HCT116 (cell line): Measurements from ENCODE around the gene FAM228B. TPM values are rescaled to one million over a fixed set of nuclear protein-coding genes. Genes with fewer than 3 reads are reported as not detected.

Experiments used
- ATAC-seq: fragments of 200-7000 bp; cut with Tn5 transposase; 2 replicates; pipeline ENCODE4 v1.9.1; 2020; ENCODE audit warnings: mild to moderate bottlenecking, moderate library complexity
- BruUV-seq: library from RNA; stranded (reverse); fragments of 400-500 nt; replicated peaks from 2 replicates; lab custom pipeline; 2021; lab: Mats Ljungman, UMichigan
- CTCF ChIA-PET: fragments of 300-600 bp; sonication (Branson Sonifier 250); formaldehyde crosslinking; loops from one replicate; lab custom pipeline; 2021; ENCODE audit warnings: antibody characterized with exemption; lab: Charles Lee
- POLR2A ChIA-PET: fragments of 300-600, 350-600 bp; sonication (Branson Sonifier 250); formaldehyde crosslinking; loops from one replicate; lab custom pipeline; 2021; ENCODE audit warnings: antibody characterized with exemption; lab: Charles Lee
- RAD21 ChIA-PET, 2 experiments: fragments of 300-600 bp; sonication (Branson Sonifier 250); formaldehyde crosslinking; loops; one replicate each; lab custom pipeline; 2023; ENCODE audit warnings: low total read pairs in 2 of 2; ENCODE audit not compliant: uncharacterized antibody in 2 of 2, unreplicated experiment in 2 of 2, low non-redundant PET in 1 of 2; lab: Charles Lee
- DNase-seq: peaks from one replicate; pipeline ENCODE4 v3.0.0-alpha.2; 2010; ENCODE audit warnings: low read depth, low spot score
- H2AFZ ChIP-seq: fragments of 200-600 bp; shearing (Covaris generic), sonication (generic); 2 replicates; pipeline ENCODE4 v1.6.1; 2017; ENCODE audit warnings: low read depth, mixed run types, mixed read lengths, antibody characterized with exemption, low read length; ENCODE audit not compliant: poor library complexity, severe bottlenecking
- H3K27ac ChIP-seq: 2 replicates; pipeline ENCODE4 v1.5.1; 2012; ENCODE audit warnings: low read depth, low read length
- H3K27me3 ChIP-seq: fragments of 200-600 bp; sonication (generic); 2 replicates; pipeline ENCODE4 v1.6.1; 2016; ENCODE audit warnings: mixed run types, low read length, mixed read lengths; ENCODE audit not compliant: insufficient read depth
- H3K36me3 ChIP-seq, 2 experiments: fragments of 200-500 bp in 1 of 2; fragments of 200-600 bp in 1 of 2; sonication (Bioruptor generic) in 1 of 2; sonication (generic) in 1 of 2; 2 replicates each; pipeline versions ENCODE4 v1.5.1 to v1.6.1; 2014 to 2016; ENCODE audit warnings: low read length in 2 of 2, inconsistent platforms in 1 of 2, mixed read lengths in 1 of 2, mixed run types in 1 of 2; ENCODE audit not compliant: insufficient read depth in 2 of 2, control insufficient read depth in 1 of 2
- H3K4me1 ChIP-seq, 2 experiments: fragments of 200-600 bp in 1 of 2; sonication (generic) in 1 of 2; 2 replicates each; pipeline versions ENCODE4 v1.5.1 to v1.6.1; 2012 to 2017; ENCODE audit warnings: low read length in 2 of 2, inconsistent platforms in 1 of 2, mild to moderate bottlenecking in 1 of 2, mixed read lengths in 1 of 2, mixed run types in 1 of 2, moderate library complexity in 1 of 2; ENCODE audit not compliant: insufficient read depth in 2 of 2, control insufficient read depth in 1 of 2
- H3K4me2 ChIP-seq: fragments of 200-600 bp; sonication (generic); 2 replicates; pipeline ENCODE4 v1.6.1; 2017; ENCODE audit warnings: mixed run types, low read length, mixed read lengths
- H3K4me3 ChIP-seq, 2 experiments: fragments of 200-600 bp in 1 of 2; sonication (generic) in 1 of 2; replicated peaks in 1 of 2; 2 replicates each; pipeline ENCODE4 v1.5.1; 2011 to 2016; ENCODE audit warnings: low read length in 2 of 2, control low read depth in 1 of 2, low read depth in 1 of 2, mild to moderate bottlenecking in 1 of 2, mixed read lengths in 1 of 2, mixed run types in 1 of 2
- H3K79me2 ChIP-seq: fragments of 200-600 bp; sonication (generic); 2 replicates; pipeline ENCODE4 v1.6.1; 2017; ENCODE audit warnings: mild to moderate bottlenecking, mixed run types, low read length, moderate library complexity, mixed read lengths; ENCODE audit not compliant: insufficient read depth
- H3K9ac ChIP-seq: fragments of 200-600 bp; sonication (generic); 2 replicates; pipeline ENCODE4 v1.6.1; 2016; ENCODE audit warnings: low read length, mixed read lengths
- H3K9me2 ChIP-seq: fragments of 200-600 bp; sonication (generic), shearing (Covaris generic); 2 replicates; pipeline ENCODE4 v1.6.1; 2017; ENCODE audit warnings: mixed run types, mild to moderate bottlenecking, moderate library complexity; ENCODE audit not compliant: insufficient read depth
- H3K9me3 ChIP-seq, 2 experiments: fragments of 200-500 bp in 1 of 2; fragments of 200-600 bp in 1 of 2; sonication (Bioruptor generic) in 1 of 2; sonication (generic) in 1 of 2; 2 replicates each; pipeline ENCODE4 v1.6.1; 2014 to 2017; ENCODE audit warnings: low read length in 2 of 2, mixed read lengths in 2 of 2, inconsistent platforms in 1 of 2, low read depth in 1 of 2, mild to moderate bottlenecking in 1 of 2, mixed run types in 1 of 2, moderate library complexity in 1 of 2; ENCODE audit not compliant: control insufficient read depth in 1 of 2, insufficient read depth in 1 of 2
- H4K20me1 ChIP-seq: fragments of 200-600 bp; sonication (generic), shearing (Covaris generic); 2 replicates; pipeline ENCODE4 v1.6.1; 2017; ENCODE audit warnings: mixed run types, mild to moderate bottlenecking, moderate library complexity; ENCODE audit not compliant: insufficient read depth
- CBX3 ChIP-seq: IDR thresholded peaks from 2 replicates; pipeline ENCODE4 v1.6.1; 2012; ENCODE audit warnings: low read depth
- CEBPB ChIP-seq: IDR thresholded peaks from 2 replicates; pipeline ENCODE4 v1.6.1; 2012; ENCODE audit warnings: low read depth
- CTCF ChIP-seq, 3 experiments: fragments of 200-600 bp in 1 of 3; sonication (generic) in 1 of 3; IDR thresholded peaks in 2 of 3; conservative IDR thresholded peaks in 1 of 3; 2 replicates each; pipeline ENCODE4 v1.5.1; 2012 to 2017; ENCODE audit warnings: low read depth in 2 of 3, low read length in 2 of 3, antibody characterized with exemption in 1 of 3, borderline replicate concordance in 1 of 3, control low read depth in 1 of 3, mild to moderate bottlenecking in 1 of 3, mixed read lengths in 1 of 3, mixed run types in 1 of 3, moderate library complexity in 1 of 3; ENCODE audit not compliant: insufficient read depth in 1 of 3
- EGR1 ChIP-seq: IDR thresholded peaks from 2 replicates; pipeline ENCODE4 v1.6.1; 2012; ENCODE audit warnings: low read depth
- ELF1 ChIP-seq: IDR thresholded peaks from 2 replicates; pipeline ENCODE4 v1.6.1; 2012; ENCODE audit warnings: low read depth, borderline replicate concordance
- EZH2 ChIP-seq: fragments of 200-600 bp; sonication (generic); IDR thresholded peaks from 2 replicates; pipeline ENCODE4 v1.6.1; 2017; ENCODE audit warnings: antibody characterized with exemption, mixed run types
- EZH2phosphoT487 ChIP-seq: fragments of 200-600 bp; IDR thresholded peaks from 2 replicates; pipeline ENCODE4 v1.6.1; 2018; ENCODE audit warnings: antibody characterized with exemption, borderline replicate concordance
- POLR2A ChIP-seq: IDR thresholded peaks from 2 replicates; pipeline ENCODE4 v1.7.0; 2011; ENCODE audit warnings: borderline replicate concordance; ENCODE audit not compliant: insufficient read depth, insufficient read length; ENCODE audit errors: extremely low read depth
- POLR2AphosphoS5 ChIP-seq: IDR thresholded peaks from 2 replicates; pipeline ENCODE4 v1.6.1; 2011; ENCODE audit warnings: mild to moderate bottlenecking, low read depth, low read length, moderate library complexity
- SIN3A ChIP-seq: IDR thresholded peaks from 2 replicates; pipeline ENCODE4 v1.6.1; 2012; ENCODE audit warnings: low read depth
- SP1 ChIP-seq: IDR thresholded peaks from 2 replicates; pipeline ENCODE4 v1.6.1; 2012; ENCODE audit warnings: low read depth
- SRF ChIP-seq: IDR thresholded peaks from 2 replicates; pipeline ENCODE4 v1.6.1; 2012; ENCODE audit warnings: low read depth
- TCF7L2 ChIP-seq: IDR thresholded peaks from 2 replicates; pipeline ENCODE4 v1.7.0; 2011; ENCODE audit warnings: borderline replicate concordance, inconsistent platforms; ENCODE audit not compliant: insufficient read depth, insufficient read length; ENCODE audit errors: extremely low read depth
- YY1 ChIP-seq: IDR thresholded peaks from 2 replicates; pipeline ENCODE4 v1.6.1; 2011; ENCODE audit warnings: low read length, low read depth, moderate library complexity, mild to moderate bottlenecking; ENCODE audit not compliant: insufficient replicate concordance; ENCODE audit errors: extremely low read depth
- ZFX ChIP-seq: fragments of 450-650 bp; IDR thresholded peaks from 2 replicates; pipeline ENCODE4 v1.6.1; 2017
- ZNF274 ChIP-seq: fragments of 200-500 bp; sonication (Bioruptor generic); IDR thresholded peaks from 2 replicates; pipeline ENCODE4 v1.6.1; 2014; ENCODE audit warnings: mild to moderate bottlenecking, low read depth, low read length, inconsistent platforms
- intact Hi-C: fragments of 100-400 bp; cut with micrococcal nuclease; formaldehyde crosslinking; loops from 2 replicates; pipeline ENCODE4 v1.10.0; 2022
- total RNA-seq: library from RNA; stranded (reverse); gene quantifications from one replicate; pipeline ENCODE4 v1.2.1, GENCODE V29; 2021; ENCODE audit not compliant: unreplicated experiment

Gene FAM228B
- total RNA-seq, 1 experiment from 2014 or later = 5.6 TPM

GRCh38 chr2:24210106-24210455 lies 86.8 kb downstream of the FAM228B start:
- ATAC-seq (no peak), DNase-seq (no peak)
- intact Hi-C loops = no loop called here
- H4K20me1 ChIP-seq = no peaks in the 10 kb centered on the region
- H3K9me3 ChIP-seq = no peaks in the 10 kb centered on the region
- no peak overlapping the region for H2AFZ ChIP-seq
- H3K36me3 ChIP-seq = no peaks in the 10 kb centered on the region; a peak in 1 of 4 replicates
- no peak for TF ChIP-seq YY1
- no peak for TF ChIP-seq EZH2phosphoT487
- TF ChIP-seq SIN3A = no peak
- TF ChIP-seq ZFX = no peak
- no peak for TF ChIP-seq SRF
- no peak for TF ChIP-seq ELF1
- no peak for TF ChIP-seq EZH2
- no peak for TF ChIP-seq CBX3
- TF ChIP-seq POLR2A = no peak
- no peak for TF ChIP-seq TCF7L2
- TF ChIP-seq CEBPB = no peak
- TF ChIP-seq ZNF274 = no peak
- TF ChIP-seq POLR2AphosphoS5 = no peak
- TF ChIP-seq SP1 = no peak
- no peak for TF ChIP-seq CTCF (IDR thresholded peaks at IDR 0.05 in 2 of 3, conservative IDR thresholded peaks at IDR 0.05 in 1 of 3; ENCODE audit: borderline replicate concordance in 1 of 3, insufficient read depth in 1 of 3, low read depth in 2 of 3, low read length in 2 of 3)
- no peak for TF ChIP-seq EGR1
- no TSS peak for BruUV-seq
- H3K4me1 ChIP-seq = no peaks in the 10 kb centered on the region
- H3K4me2 ChIP-seq = no peak overlapping the region
- H3K9me2 ChIP-seq = no peaks in the 10 kb centered on the region
- no peaks in the 10 kb centered on the region for H3K27me3 ChIP-seq
- CTCF ChIA-PET = no interaction called here
- RAD21 ChIA-PET = no interaction called here
- H3K27ac ChIP-seq = no peak overlapping the region
- POLR2A ChIA-PET = no interaction called here
- H3K4me3 ChIP-seq = no peak overlapping the region
- H3K79me2 ChIP-seq = no peaks in the 10 kb centered on the region
- H3K9ac ChIP-seq = no peak overlapping the region
